Mesothelial cell of epicardium (in vitro differentiated cells): ENCODE data around the gene SEPTIN11. TPM values are rescaled to one million over a fixed set of nuclear protein-coding genes. Genes with fewer than 3 reads are reported as not detected.

Experiments
- DNase-seq, 2 experiments: peaks; one replicate each; pipeline ENCODE4 v3.0.0; 2021; ENCODE audit warnings: low spot score in 2 of 2; ENCODE audit not compliant: unreplicated experiment in 2 of 2
- H3K27ac Mint-ChIP-seq: 2 replicates; pipeline ENCODE4 v1.8.0; 2021; ENCODE audit warnings: mixed read lengths
- H3K27me3 Mint-ChIP-seq: 2 replicates; pipeline ENCODE4 v1.8.0; 2021; ENCODE audit warnings: low read depth, mixed read lengths
- H3K36me3 Mint-ChIP-seq: 2 replicates; pipeline ENCODE4 v1.8.0; 2021; ENCODE audit warnings: mixed read lengths
- H3K4me1 Mint-ChIP-seq: 2 replicates; pipeline ENCODE4 v1.8.0; 2021; ENCODE audit warnings: mixed read lengths
- H3K4me3 Mint-ChIP-seq: 2 replicates; pipeline ENCODE4 v1.8.0; 2021; ENCODE audit warnings: mild to moderate bottlenecking, moderate library complexity, mixed read lengths
- H3K9me3 Mint-ChIP-seq: 2 replicates; pipeline ENCODE4 v1.8.0; 2021; ENCODE audit warnings: mixed read lengths
- CTCF ChIP-seq: fragments of 200-600 bp; sonication (generic); IDR thresholded peaks from one replicate; pipeline ENCODE4 v1.5.0; 2021; ENCODE audit warnings: antibody characterized with exemption; ENCODE audit not compliant: unreplicated experiment
- total RNA-seq: library from RNA; stranded (reverse); gene quantifications from 3 replicates; pipeline ENCODE4 v1.2.1, GENCODE V29; 2021

Gene SEPTIN11
- total RNA-seq, 1 donor from 2014 or later = 88.5 TPM

DNA sequence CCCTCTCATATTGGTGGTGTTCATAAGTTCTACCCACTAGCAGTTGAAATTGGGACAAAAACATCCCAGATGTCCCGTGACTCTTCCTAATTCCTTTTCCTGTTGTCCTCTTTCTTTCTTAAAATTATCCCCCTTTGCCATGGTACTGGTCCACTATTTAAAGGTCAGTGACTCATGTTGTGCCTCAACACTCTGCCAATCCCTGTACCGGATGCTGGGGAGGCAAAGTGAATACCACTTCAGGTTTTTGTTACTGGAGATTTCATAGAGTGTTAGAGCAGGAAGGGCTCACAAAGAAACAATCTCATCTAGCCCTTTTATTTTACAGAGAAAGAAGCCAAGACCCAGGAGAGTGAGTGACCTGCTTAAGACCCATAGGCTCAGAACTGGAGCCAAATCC, 24.6 kb downstream of the SEPTIN11 start:
- Mint-ChIP-seq H3K4me1 (peaks cover 21% of the 10 kb centered on the region), H3K27me3 (no peaks in the 10 kb centered on the region), H3K4me3 (no peak overlapping the region), H3K27ac (no peak overlapping the region), H3K9me3 (no peaks in the 10 kb centered on the region), H3K36me3 (peaks cover 7% of the 10 kb centered on the region)
- DNase-seq = no peak
- TF ChIP-seq CTCF = no peak

DNA sequence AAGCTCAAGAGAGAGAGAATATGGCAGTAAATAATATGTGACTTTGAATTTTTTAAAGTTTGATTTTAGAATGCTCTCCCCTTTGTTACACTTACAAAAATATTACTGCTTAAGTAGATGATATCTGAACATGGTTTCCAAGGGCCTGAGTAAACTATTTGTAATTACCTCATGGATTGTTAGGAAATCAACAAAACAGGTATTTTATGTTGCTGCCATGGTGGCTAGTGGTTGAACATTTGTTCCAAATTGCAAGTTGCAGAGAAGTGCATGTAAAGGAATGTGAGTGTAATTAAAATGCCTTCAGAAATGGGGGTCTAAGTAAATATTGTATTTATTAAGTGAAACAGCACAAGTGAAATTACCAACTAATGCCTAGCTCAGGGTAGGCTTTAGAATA, 27.6 kb downstream of the SEPTIN11 start:
- no peak for TF ChIP-seq CTCF
- no peaks in the 10 kb centered on the region for H3K27me3 Mint-ChIP-seq
- DNase-seq = no peak
- no peak overlapping the region for H3K4me3 Mint-ChIP-seq
- H3K27ac Mint-ChIP-seq = peak overlapping the region; percentile 4
- peaks cover 7% of the 10 kb centered on the region for H3K36me3 Mint-ChIP-seq
- peaks cover 36% of the 10 kb centered on the region for H3K4me1 Mint-ChIP-seq
- no peaks in the 10 kb centered on the region for H3K9me3 Mint-ChIP-seq

DNA sequence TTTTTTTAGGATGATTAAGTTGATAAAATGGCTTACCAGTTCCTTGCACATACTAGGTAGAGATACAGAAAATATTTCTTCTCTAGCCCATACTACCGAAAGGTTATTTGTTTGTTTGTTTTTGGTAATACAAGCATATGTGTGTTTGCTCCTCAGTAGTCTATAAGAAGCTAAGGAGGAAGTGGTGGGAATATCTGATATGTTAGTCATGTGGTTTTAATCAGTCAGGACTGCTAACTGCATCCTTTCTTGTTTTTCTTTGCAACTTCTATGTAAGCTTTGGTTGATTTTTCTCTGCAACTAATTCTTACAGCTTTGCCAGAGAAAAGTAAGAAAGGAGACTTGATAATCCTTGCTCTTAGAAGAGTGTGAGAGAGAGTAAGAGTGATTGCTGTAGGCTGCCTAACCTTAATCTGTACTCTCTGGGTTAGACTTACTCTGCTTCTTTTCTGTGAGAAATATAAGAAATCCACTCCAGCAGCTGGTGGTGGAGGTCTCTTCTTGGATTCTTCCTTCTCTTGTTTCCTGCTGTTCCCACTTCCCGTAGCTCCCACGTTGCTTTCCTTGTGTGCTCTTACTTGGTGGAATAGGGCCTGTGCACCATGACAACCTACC, 28.3 kb downstream of the SEPTIN11 start:
- TF ChIP-seq CTCF = no peak
- no peaks in the 10 kb centered on the region for H3K27me3 Mint-ChIP-seq
- no peak overlapping the region for H3K4me3 Mint-ChIP-seq
- H3K36me3 Mint-ChIP-seq = peaks cover 7% of the 10 kb centered on the region
- H3K4me1 Mint-ChIP-seq = peaks cover 42% of the 10 kb centered on the region
- DNase-seq = no peak
- no peaks in the 10 kb centered on the region for H3K9me3 Mint-ChIP-seq
- H3K27ac Mint-ChIP-seq = peak overlapping the region; percentile 70

DNA sequence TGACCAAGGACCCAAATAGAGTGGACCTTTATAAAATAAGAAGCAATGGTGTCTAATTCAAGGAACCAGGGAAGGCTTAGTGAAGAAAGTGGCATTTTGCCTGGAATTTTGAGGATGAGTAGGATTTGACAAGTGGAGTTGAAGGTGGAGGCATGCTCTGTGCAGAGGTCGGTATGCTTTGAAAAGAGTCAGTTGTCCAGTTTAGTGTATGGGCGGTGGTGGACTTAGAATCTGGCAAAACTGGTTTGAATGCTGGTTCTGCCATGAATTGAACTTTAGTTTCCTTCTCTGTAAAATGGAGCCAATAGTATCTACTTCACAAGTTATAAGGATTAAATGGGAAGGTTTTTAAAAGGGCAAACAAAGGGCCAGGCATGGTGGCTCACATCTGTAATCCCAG, 29.7 kb downstream of the SEPTIN11 start:
- no peak for TF ChIP-seq CTCF
- H3K4me3 Mint-ChIP-seq = no peak overlapping the region
- no peaks in the 10 kb centered on the region for H3K9me3 Mint-ChIP-seq
- H3K4me1 Mint-ChIP-seq = peaks cover 46% of the 10 kb centered on the region
- H3K27me3 Mint-ChIP-seq = no peaks in the 10 kb centered on the region
- DNase-seq = no peak
- peaks cover 4% of the 10 kb centered on the region for H3K36me3 Mint-ChIP-seq
- H3K27ac Mint-ChIP-seq = no peak overlapping the region

DNA sequence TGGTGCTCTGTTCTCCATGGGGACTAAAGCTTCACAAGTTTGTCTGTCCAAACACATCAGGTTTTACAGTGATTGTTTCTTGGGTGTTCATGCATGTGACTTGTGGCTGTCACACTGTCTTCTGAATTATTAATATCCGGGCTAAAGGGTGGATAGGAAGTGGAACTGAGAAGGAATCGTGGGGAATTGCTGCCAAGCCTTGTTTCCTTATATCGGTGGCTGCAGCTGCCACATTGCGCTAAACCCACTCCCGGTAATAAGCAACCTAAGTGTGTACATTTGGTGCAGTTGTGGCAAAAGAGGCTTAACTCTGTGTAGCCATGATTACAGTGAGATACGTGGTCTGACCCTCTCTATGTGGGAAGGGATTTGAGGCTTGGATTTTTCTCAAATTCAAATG, 30.7 kb downstream of the SEPTIN11 start:
- H3K36me3 Mint-ChIP-seq = no peaks in the 10 kb centered on the region
- no peak overlapping the region for H3K4me3 Mint-ChIP-seq
- H3K27me3 Mint-ChIP-seq = no peaks in the 10 kb centered on the region
- no peaks in the 10 kb centered on the region for H3K9me3 Mint-ChIP-seq
- peaks cover 56% of the 10 kb centered on the region for H3K4me1 Mint-ChIP-seq
- H3K27ac Mint-ChIP-seq = peak overlapping the region; percentile 44
- no peak for TF ChIP-seq CTCF
- no peak for DNase-seq

- H3K27ac Mint-ChIP-seq = peak overlapping the region; percentile 29
Measured at GRCh38 chr4:76981644-76982043, 32.1 kb downstream of the SEPTIN11 start.

More at GRCh38 chr4:76981644-76982043, 32.1 kb downstream of the SEPTIN11 start:
- DNase-seq = no peak
- Mint-ChIP-seq H3K4me3 (no peak overlapping the region), H3K9me3 (no peaks in the 10 kb centered on the region), H3K27me3 (no peaks in the 10 kb centered on the region), H3K4me1 (peaks cover 68% of the 10 kb centered on the region), H3K36me3 (no peaks in the 10 kb centered on the region)
- no peak for TF ChIP-seq CTCF
